CD4-positive, alpha-beta memory T cell (primary cell): ENCODE measurements around the gene ANKRD52. TPM values are rescaled to one million over a fixed set of nuclear protein-coding genes. Genes with fewer than 3 reads are reported as not detected.

Experiments used
- CTCF ChIA-PET: fragments of 350-600 bp; sonication (Branson Sonifier 250); formaldehyde crosslinking; loops from one replicate; lab custom pipeline; 2021; ENCODE audit warnings: inconsistent platforms; ENCODE audit not compliant: partially characterized antibody; lab: Charles Lee
- POLR2A ChIA-PET: fragments of 350-600 bp; sonication (Branson Sonifier 250); formaldehyde crosslinking; loops from one replicate; lab custom pipeline; 2021; ENCODE audit not compliant: partially characterized antibody; lab: Charles Lee
- DNase-seq, 5 donors: peaks; one replicate each; pipeline versions ENCODE4 v3.0.0 to v3.0.0-alpha.2; 2020 to 2022; ENCODE audit warnings: mixed read lengths in 1 of 5
- H3K27ac ChIP-seq: one replicate; pipeline ENCODE4 v1.7.0; 2013; ENCODE audit warnings: low read depth, low read length
- H3K27me3 ChIP-seq: 2 replicates; pipeline ENCODE4 v1.7.0; 2013; ENCODE audit warnings: mild to moderate bottlenecking, low read length, moderate library complexity; ENCODE audit not compliant: insufficient read depth
- H3K36me3 ChIP-seq: 2 replicates; pipeline ENCODE4 v1.7.0; 2013; ENCODE audit warnings: mild to moderate bottlenecking, low read length, moderate library complexity; ENCODE audit not compliant: insufficient read depth
- H3K4me1 ChIP-seq: 2 replicates; pipeline ENCODE4 v1.7.0; 2013; ENCODE audit warnings: mild to moderate bottlenecking, low read length, moderate library complexity; ENCODE audit not compliant: insufficient read depth
- H3K4me3 ChIP-seq, 2 donors: one replicate each; pipeline ENCODE4 v1.7.0; 2013; ENCODE audit warnings: low read length in 2 of 2, mild to moderate bottlenecking in 1 of 2
- H3K9me3 ChIP-seq, 2 donors: one replicate each; pipeline ENCODE4 v1.7.0; 2013; ENCODE audit warnings: low read length in 2 of 2, control low read depth in 1 of 2; ENCODE audit not compliant: control insufficient read depth in 1 of 2
- H3K27ac Mint-ChIP-seq, 7 donors: one replicate each; pipeline ENCODE4 v1.8.0; 2020 to 2021; ENCODE audit warnings: mixed read lengths in 7 of 7, mild to moderate bottlenecking in 6 of 7, inconsistent platforms in 3 of 7, moderate library complexity in 3 of 7
- H3K27me3 Mint-ChIP-seq, 2 donors: one replicate each; pipeline ENCODE4 v1.8.0; 2020 to 2021; ENCODE audit warnings: mixed read lengths in 2 of 2
- H3K36me3 Mint-ChIP-seq, 2 donors: one replicate each; pipeline ENCODE4 v1.8.0; 2020 to 2021; ENCODE audit warnings: mixed read lengths in 2 of 2, inconsistent platforms in 1 of 2, mild to moderate bottlenecking in 1 of 2
- H3K4me1 Mint-ChIP-seq, 4 donors: one replicate each; pipeline ENCODE4 v1.8.0; 2020 to 2021; ENCODE audit warnings: mixed read lengths in 4 of 4, mild to moderate bottlenecking in 1 of 4
- H3K4me3 Mint-ChIP-seq, 8 donors: one replicate each; pipeline ENCODE4 v1.8.0; 2020 to 2021; ENCODE audit warnings: mixed read lengths in 8 of 8, mild to moderate bottlenecking in 7 of 8, moderate library complexity in 6 of 8, inconsistent platforms in 3 of 8
- H3K9me3 Mint-ChIP-seq, 8 donors: one replicate each; pipeline ENCODE4 v1.8.0; 2020 to 2021; ENCODE audit warnings: mixed read lengths in 8 of 8, mild to moderate bottlenecking in 5 of 8, inconsistent platforms in 3 of 8, moderate library complexity in 1 of 8
- intact Hi-C: fragments of 100-400 bp; cut with micrococcal nuclease; formaldehyde crosslinking; loops from one replicate; pipeline ENCODE4 v1.15.1; 2023
- polyA plus RNA-seq, 2 donors: library from polyadenylated mRNA; unstranded; fragments of 300-500 nt; fragmentation: Illumina TruSeq; gene quantifications; one replicate each; pipeline ENCODE4 v1.2.3, GENCODE V29; 2021
- total RNA-seq, 2 experiments: library from RNA; stranded (reverse); gene quantifications; one replicate each; pipeline ENCODE4 v1.2.3, GENCODE V29; 2021

Gene ANKRD52
- total and polyA plus RNA-seq, 4 experiments from 2014 or later = 3.4 to 44.5 (median 34.6) TPM

DNA sequence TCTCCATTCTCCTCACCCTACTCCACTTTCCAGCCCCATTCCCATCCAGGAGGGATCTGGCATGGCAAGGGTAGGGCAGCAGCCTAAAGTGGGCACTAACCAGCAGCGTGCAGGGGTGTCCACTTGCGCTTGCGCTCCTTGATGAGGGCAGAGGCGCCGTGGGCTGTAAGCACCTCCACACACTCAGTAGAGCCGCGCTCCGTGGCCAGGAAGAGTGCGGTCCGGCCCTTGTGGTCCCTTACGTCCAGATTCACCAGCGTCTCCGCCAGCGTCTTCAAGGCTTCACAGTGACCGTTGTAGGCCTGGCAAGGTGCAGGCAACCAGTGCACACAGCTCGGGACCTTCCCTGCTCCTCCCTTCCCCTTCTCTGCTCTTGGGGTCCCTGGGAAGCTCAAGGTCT lies 10.3 kb downstream of the ANKRD52 start:
- intact Hi-C loops = no loop called here
- H3K9me3 Mint-ChIP-seq = no peaks in the 10 kb centered on the region
- H3K36me3 Mint-ChIP-seq = peaks cover 37 to 60% of the 10 kb centered on the region in 2 donors

GRCh38 chr12:56244494-56244893 lies 13.7 kb downstream of the ANKRD52 start:
- H3K4me1 ChIP-seq = no peaks in the 10 kb centered on the region
- POLR2A ChIA-PET = interaction anchor here (1.3 kb wide), 1 partner anchor 23 kb away, joined by 3 read pairs; the partner anchor contains the start of gene RNF41
- no peak for DNase-seq
- Mint-ChIP-seq H3K4me3 (no peak overlapping the region), H3K27ac (peak overlapping the region in 1 of 7 donors; percentile 64), H3K4me1 (no peaks in the 10 kb centered on the region), H3K9me3 (peaks cover 0 to 4% (median 0%) of the 10 kb centered on the region in 8 donors), H3K27me3 (no peaks in the 10 kb centered on the region), H3K36me3 (peaks cover 24 to 71% of the 10 kb centered on the region in 2 donors)
- CTCF ChIA-PET = no interaction called here
- no peak overlapping the region for H3K4me3 ChIP-seq
- no peaks in the 10 kb centered on the region for H3K27me3 ChIP-seq
- intact Hi-C loops = no loop called here
- H3K9me3 ChIP-seq = no peaks in the 10 kb centered on the region
- H3K27ac ChIP-seq = no peak overlapping the region
- peaks cover 74% of the 10 kb centered on the region for H3K36me3 ChIP-seq

More for the DNA sequence above, 10.3 kb downstream of the ANKRD52 start:
- no peak overlapping the region for H3K4me3 Mint-ChIP-seq
- Histone ChIP-seq H3K36me3 (peaks cover 68% of the 10 kb centered on the region), H3K4me3 (no peak overlapping the region), H3K27me3 (no peaks in the 10 kb centered on the region), H3K27ac (no peak overlapping the region), H3K9me3 (no peaks in the 10 kb centered on the region), H3K4me1 (no peaks in the 10 kb centered on the region)
- no peaks in the 10 kb centered on the region for H3K4me1 Mint-ChIP-seq
- POLR2A ChIA-PET = interaction anchor here (2.4 to 2.5 kb wide), 2 partner anchors 10 to 26 kb away, joined by 8 to 9 read pairs; partner anchors contain the start of genes ANKRD52 and RNF41
- CTCF ChIA-PET = interaction anchor here (0.7 kb wide), 1 partner anchor 293 kb away, joined by 3 read pairs; no protein-coding TSS in a partner anchor
- no peak for DNase-seq
- H3K27me3 Mint-ChIP-seq = no peaks in the 10 kb centered on the region
- no peak overlapping the region for H3K27ac Mint-ChIP-seq

DNA sequence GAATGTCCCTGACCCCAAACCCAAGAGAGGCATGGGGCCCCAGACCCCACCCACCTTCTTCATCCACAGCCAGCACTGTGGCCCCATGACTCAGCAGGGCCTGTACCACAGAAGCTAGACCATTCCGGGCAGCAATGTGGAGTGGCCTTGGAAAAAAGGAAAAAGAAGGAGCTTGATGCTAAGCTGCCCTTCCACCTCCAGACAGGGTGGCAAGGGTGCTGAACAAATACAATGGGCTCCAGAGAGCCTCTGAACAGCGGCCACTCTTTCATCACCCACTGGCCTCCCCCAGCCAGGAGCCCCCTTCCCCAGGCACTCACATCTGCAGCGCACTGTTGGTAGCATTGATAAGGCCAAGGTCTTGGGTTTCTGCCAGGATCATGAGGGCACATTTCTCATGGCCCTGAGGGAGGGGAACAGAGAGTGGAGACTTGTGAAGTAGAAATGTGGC lies 14.4 kb downstream of the ANKRD52 start:
- Mint-ChIP-seq H3K27me3 (no peaks in the 10 kb centered on the region), H3K36me3 (peaks cover 19 to 69% of the 10 kb centered on the region in 2 donors), H3K27ac (no peak overlapping the region), H3K9me3 (peaks cover 0 to 4% (median 0%) of the 10 kb centered on the region in 8 donors), H3K4me3 (no peak overlapping the region), H3K4me1 (no peaks in the 10 kb centered on the region)
- Histone ChIP-seq H3K9me3 (no peaks in the 10 kb centered on the region), H3K36me3 (peaks cover 69% of the 10 kb centered on the region), H3K4me3 (no peak overlapping the region), H3K4me1 (no peaks in the 10 kb centered on the region), H3K27me3 (no peaks in the 10 kb centered on the region), H3K27ac (no peak overlapping the region)
- DNase-seq = no peak
- ChIA-PET CTCF (no interaction called here), POLR2A (no interaction called here)
- intact Hi-C loops = no loop called here

- Histone ChIP-seq H3K4me3 (no peak overlapping the region), H3K9me3 (no peaks in the 10 kb centered on the region), H3K4me1 (no peaks in the 10 kb centered on the region), H3K36me3 (peaks cover 61% of the 10 kb centered on the region), H3K27me3 (no peaks in the 10 kb centered on the region), H3K27ac (no peak overlapping the region)
- Mint-ChIP-seq H3K4me1 (no peaks in the 10 kb centered on the region), H3K36me3 (peaks cover 19 to 67% of the 10 kb centered on the region in 2 donors), H3K4me3 (no peak overlapping the region), H3K27ac (peak overlapping the region in 1 of 7 donors; percentile 8), H3K9me3 (peaks cover 0 to 4% (median 0%) of the 10 kb centered on the region in 8 donors), H3K27me3 (no peaks in the 10 kb centered on the region)
- intact Hi-C loops = no loop called here
- CTCF ChIA-PET = no interaction called here
- POLR2A ChIA-PET = no interaction called here
- no peak for DNase-seq
These were observed 15.2 kb downstream of the ANKRD52 start for GRCh38 chr12:56242986-56243385.

GRCh38 chr12:56241424-56242303 lies 16.5 kb downstream of the ANKRD52 start:
- H3K9me3 Mint-ChIP-seq = peaks cover 0 to 4% (median 0%) of the 10 kb centered on the region in 8 donors
- H3K36me3 Mint-ChIP-seq = peaks cover 13 to 60% of the 10 kb centered on the region in 2 donors
- POLR2A ChIA-PET = no interaction called here
- H3K36me3 ChIP-seq = peaks cover 50% of the 10 kb centered on the region
- no peaks in the 10 kb centered on the region for H3K27me3 ChIP-seq
- H3K4me1 Mint-ChIP-seq = no peaks in the 10 kb centered on the region
- no peak overlapping the region for H3K27ac ChIP-seq
- intact Hi-C loops = no loop called here
- no peak overlapping the region for H3K4me3 Mint-ChIP-seq
- H3K27ac Mint-ChIP-seq = peak overlapping the region in 4 of 7 donors; percentile 17 to 66 (median 26)
- no peak overlapping the region for H3K4me3 ChIP-seq
- H3K27me3 Mint-ChIP-seq = no peaks in the 10 kb centered on the region
- DNase-seq = no peak
- CTCF ChIA-PET = no interaction called here
- H3K4me1 ChIP-seq = no peaks in the 10 kb centered on the region
- no peaks in the 10 kb centered on the region for H3K9me3 ChIP-seq

DNA sequence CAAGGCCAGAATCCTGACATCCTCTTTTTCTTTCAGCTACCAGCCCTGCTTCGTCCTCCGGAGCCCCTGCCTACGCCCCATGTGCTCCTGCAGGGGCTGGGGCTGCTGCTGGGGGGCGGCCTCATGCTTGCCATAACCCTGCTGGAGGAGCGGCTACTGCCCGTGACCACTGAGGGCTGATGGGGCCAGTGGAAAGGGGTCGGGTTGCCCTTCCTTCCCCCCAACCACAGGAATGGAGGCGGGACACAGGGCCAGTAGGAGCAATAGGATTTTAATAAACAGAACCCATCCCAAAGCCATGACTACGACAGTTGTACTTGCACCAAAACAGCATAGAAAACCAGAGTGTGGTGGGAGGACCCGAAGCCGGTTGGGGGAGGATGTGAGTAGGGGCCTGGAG lies 20.6 kb downstream of the ANKRD52 start:
- H3K27ac Mint-ChIP-seq = no peak overlapping the region
- H3K9me3 ChIP-seq = no peaks in the 10 kb centered on the region
- peaks cover 20% of the 10 kb centered on the region for H3K36me3 ChIP-seq
- no peaks in the 10 kb centered on the region for H3K27me3 ChIP-seq
- H3K4me3 ChIP-seq = no peak overlapping the region
- H3K36me3 Mint-ChIP-seq = peaks cover 0 to 38% of the 10 kb centered on the region in 2 donors
- peaks cover 0 to 4% (median 0%) of the 10 kb centered on the region in 8 donors for H3K9me3 Mint-ChIP-seq
- H3K4me1 ChIP-seq = no peaks in the 10 kb centered on the region
- intact Hi-C loops = no loop called here
- no peak for DNase-seq
- H3K27ac ChIP-seq = no peak overlapping the region
- H3K4me3 Mint-ChIP-seq = no peak overlapping the region
- H3K27me3 Mint-ChIP-seq = no peaks in the 10 kb centered on the region
- ChIA-PET CTCF (no interaction called here), POLR2A (no interaction called here)
- no peaks in the 10 kb centered on the region for H3K4me1 Mint-ChIP-seq

GRCh38 chr12:56236985-56237384 lies 21.2 kb downstream of the ANKRD52 start:
- ChIA-PET CTCF (interaction anchor here (1.3 kb wide), 1 partner anchor 118 kb away, joined by 3 read pairs; no protein-coding TSS in a partner anchor), POLR2A (interaction anchor here (1.1 to 1.4 kb wide), 2 partner anchors 15 to 21 kb away, joined by 3 to 5 read pairs; partner anchors contain the start of genes ANKRD52 and RNF41)
- no peaks in the 10 kb centered on the region for H3K9me3 ChIP-seq
- H3K27me3 ChIP-seq = no peaks in the 10 kb centered on the region
- no peak for DNase-seq
- intact Hi-C loops = no loop called here
- H3K27ac ChIP-seq = no peak overlapping the region
- peaks cover 0 to under 1% (median 0%) of the 10 kb centered on the region in 8 donors for H3K9me3 Mint-ChIP-seq
- H3K4me1 ChIP-seq = no peaks in the 10 kb centered on the region
- no peaks in the 10 kb centered on the region for H3K27me3 Mint-ChIP-seq
- peaks cover 0 to 33% of the 10 kb centered on the region in 2 donors for H3K36me3 Mint-ChIP-seq
- H3K4me1 Mint-ChIP-seq = no peaks in the 10 kb centered on the region
- peaks cover 14% of the 10 kb centered on the region for H3K36me3 ChIP-seq
- H3K27ac Mint-ChIP-seq = peak overlapping the region in 1 of 7 donors; percentile 23
- H3K4me3 ChIP-seq = no peak overlapping the region
- H3K4me3 Mint-ChIP-seq = no peak overlapping the region
